Endothelial cell of umbilical vein (primary cell): ENCODE measurements around the gene IPO4. TPM values are rescaled to one million over a fixed set of nuclear protein-coding genes. Genes with fewer than 3 reads are reported as not detected.

Source experiments
- BruUV-seq: library from RNA; stranded (reverse); fragments of 400-500 nt; replicated peaks from 2 replicates; lab custom pipeline; 2021; lab: Mats Ljungman, UMichigan
- CTCF ChIA-PET: fragments of 300-600, 350-600 bp; sonication (Branson Sonifier 250); formaldehyde crosslinking; loops from one replicate; lab custom pipeline; 2021; ENCODE audit warnings: antibody characterized with exemption, inconsistent platforms; lab: Charles Lee
- POLR2A ChIA-PET: fragments of 300-600, 350-600 bp; sonication (Branson Sonifier 250); formaldehyde crosslinking; loops from one replicate; lab custom pipeline; 2021; ENCODE audit warnings: antibody characterized with exemption, inconsistent platforms; lab: Charles Lee
- DNase-seq: peaks from one replicate; pipeline ENCODE4 v3.0.0-alpha.2; 2011; ENCODE audit warnings: low read depth, low spot score
- FAIRE-seq: peaks from 2 replicates; lab custom pipeline; 2011; peaks lifted over from hg19 to GRCh38; lab: Jason Lieb, UNC
- H2AFZ ChIP-seq: 2 replicates; pipeline ENCODE4 v1.6.0; 2012; ENCODE audit warnings: low read depth, low read length, control low read depth, inconsistent platforms
- H3K27ac ChIP-seq: 2 replicates; pipeline ENCODE4 v1.5.1; 2011; ENCODE audit warnings: low read depth, mild to moderate bottlenecking, control low read depth, low read length, moderate library complexity; ENCODE audit not compliant: insufficient read depth
- H3K27me3 ChIP-seq, 2 experiments: 2 replicates each; pipeline versions ENCODE4 v1.6.0 to v1.6.1; 2011; ENCODE audit warnings: low read length in 2 of 2, mixed read lengths in 1 of 2; ENCODE audit not compliant: control insufficient read depth in 2 of 2, insufficient read depth in 2 of 2
- H3K36me3 ChIP-seq, 2 experiments: 2 replicates in 1 of 2; 3 replicates in 1 of 2; pipeline ENCODE4 v1.5.1; 2011; ENCODE audit warnings: low read length in 2 of 2, mild to moderate bottlenecking in 1 of 2, moderate library complexity in 1 of 2; ENCODE audit not compliant: control insufficient read depth in 2 of 2, insufficient read depth in 2 of 2; ENCODE audit errors: extremely low read depth in 1 of 2
- H3K4me1 ChIP-seq: 3 replicates; pipeline ENCODE4 v1.5.1; 2011; ENCODE audit warnings: mild to moderate bottlenecking, low read length; ENCODE audit not compliant: control insufficient read depth, insufficient read depth; ENCODE audit errors: extremely low read depth
- H3K4me2 ChIP-seq: 2 replicates; pipeline ENCODE4 v1.6.1; 2011; ENCODE audit warnings: low read length, control low read depth, mixed read lengths; ENCODE audit not compliant: insufficient read depth
- H3K4me3 ChIP-seq, 3 experiments: fragments of 200-600 bp in 1 of 3; sonication (generic), shearing (Covaris generic) in 1 of 3; replicated peaks in 1 of 3; 2 replicates each; pipeline ENCODE4 v1.5.1; 2011 to 2016; ENCODE audit warnings: control low read depth in 3 of 3, low read length in 3 of 3, mild to moderate bottlenecking in 2 of 3, inconsistent platforms in 1 of 3, low read depth in 1 of 3, moderate library complexity in 1 of 3; ENCODE audit not compliant: insufficient read depth in 1 of 3
- H3K79me2 ChIP-seq: 2 replicates; pipeline ENCODE4 v1.6.0; 2012; ENCODE audit warnings: low read length, inconsistent platforms; ENCODE audit not compliant: control insufficient read depth, insufficient read depth
- H3K9ac ChIP-seq: replicated peaks from 2 replicates; pipeline ENCODE3; 2011; ENCODE audit warnings: low read length, control low read depth; ENCODE audit not compliant: insufficient read depth; ENCODE audit errors: extremely low read depth
- H3K9me1 ChIP-seq: replicated peaks from 3 replicates; pipeline ENCODE4 v1.6.0; 2011; ENCODE audit warnings: mild to moderate bottlenecking, low read length; ENCODE audit not compliant: control insufficient read depth, insufficient read depth; ENCODE audit errors: extremely low read depth
- H3K9me3 ChIP-seq: replicated peaks from 2 replicates; pipeline ENCODE4 v1.5.1; 2012; ENCODE audit warnings: low read length, inconsistent platforms; ENCODE audit not compliant: control insufficient read depth, insufficient read depth
- H4K20me1 ChIP-seq: replicated peaks from 2 replicates; pipeline ENCODE3; 2011; ENCODE audit warnings: mild to moderate bottlenecking, low read length; ENCODE audit not compliant: control insufficient read depth, insufficient read depth; ENCODE audit errors: extremely low read depth
- CTCF ChIP-seq, 2 donors: IDR thresholded peaks; 1 replicate in 1 of 2; 2 replicates in 1 of 2; pipeline ENCODE4 v1.5.1; 2011; ENCODE audit warnings: low read length in 2 of 2, mild to moderate bottlenecking in 2 of 2, moderate library complexity in 2 of 2, control low read depth in 1 of 2, inconsistent platforms in 1 of 2, low read depth in 1 of 2; ENCODE audit not compliant: insufficient read depth in 1 of 2; ENCODE audit errors: extremely low read depth in 1 of 2
- EZH2 ChIP-seq: IDR thresholded peaks from 2 replicates; pipeline ENCODE4 v1.6.1; 2012; ENCODE audit warnings: borderline replicate concordance, low read depth, mild to moderate bottlenecking, moderate library complexity, low read length, inconsistent platforms; ENCODE audit not compliant: severe bottlenecking
- FOS ChIP-seq: IDR thresholded peaks from 2 replicates; pipeline ENCODE4 v1.6.1; 2011; ENCODE audit warnings: mild to moderate bottlenecking, low read length, moderate library complexity, borderline replicate concordance; ENCODE audit not compliant: insufficient read depth
- GATA2 ChIP-seq: IDR thresholded peaks from 2 replicates; pipeline ENCODE4 v1.7.0; 2011; ENCODE audit warnings: low read depth, mild to moderate bottlenecking, moderate library complexity, mixed read lengths, low read length; ENCODE audit not compliant: insufficient read length, insufficient read depth
- JUN ChIP-seq: IDR thresholded peaks from 2 replicates; pipeline ENCODE4 v1.6.1; 2011; ENCODE audit warnings: borderline replicate concordance, low read depth; ENCODE audit not compliant: insufficient read length, insufficient read depth
- MAX ChIP-seq: IDR thresholded peaks from 2 replicates; pipeline ENCODE4 v1.6.1; 2011; ENCODE audit not compliant: insufficient read depth, insufficient read length
- MYC ChIP-seq: IDR thresholded peaks from one replicate; pipeline ENCODE4 v1.6.1; 2011; ENCODE audit warnings: mild to moderate bottlenecking, low read depth, low read length
- POLR2A ChIP-seq: IDR thresholded peaks from 2 replicates; pipeline ENCODE4 v1.6.1; 2012; ENCODE audit warnings: low read depth, mild to moderate bottlenecking, control low read depth, low read length
- POLR2AphosphoS5 ChIP-seq: IDR thresholded peaks from 2 replicates; pipeline ENCODE4 v1.6.1; 2012; ENCODE audit warnings: low read depth, mild to moderate bottlenecking, control low read depth, low read length, moderate library complexity; ENCODE audit not compliant: insufficient read depth
- dilution Hi-C: fragments of 300-500 bp; cut with MboI; formaldehyde crosslinking; loops from one replicate; pipeline ENCODE4 v1.15.0; 2019; ENCODE audit warnings: low sequenced_read_pairs; ENCODE audit not compliant: extremely low pct_ligation_motif_present
- intact Hi-C: fragments of 100-400 bp; cut with micrococcal nuclease; formaldehyde crosslinking; loops from one replicate; pipeline ENCODE4 v1.10.0; 2022
- polyA plus RNA-seq, 4 experiments: library from polyadenylated mRNA; depleted of rRNA in 3 of 4; stranded (reverse) in 3 of 4; unstranded in 1 of 4; fragments of >200 nt; gene quantifications; 2 replicates each; pipeline versions ENCODE4 v1.2.1 to v1.2.3, GENCODE V29; 2011 to 2012; ENCODE audit warnings: missing spikeins in 1 of 4
- total RNA-seq: library from RNA; stranded (reverse); gene quantifications from 2 replicates; pipeline ENCODE4 v1.2.3, GENCODE V29; 2021

Gene IPO4
- total and polyA plus RNA-seq, 2 donors (not counting 3 experiments of a cell fraction or from before 2014, with no cell fraction given), result 24.6 to 66.5 TPM

- dilution Hi-C loops (no loop called here), intact Hi-C loops (no loop called here)
- FAIRE-seq (no peak), DNase-seq (no peak)
- no TSS peak for BruUV-seq
- CTCF ChIA-PET, result interaction anchor here (1.1 kb wide), 1 partner anchor 129 kb away, joined by 3 read pairs; no protein-coding TSS in a partner anchor
- Histone ChIP-seq H4K20me1 (no peaks in the 10 kb centered on the region), H3K27ac (no peak overlapping the region), H3K4me2 (no peak overlapping the region), H3K79me2 (peaks cover 6% of the 10 kb centered on the region), H3K4me1 (peaks cover 6% of the 10 kb centered on the region), H3K9ac (no peak overlapping the region), H3K27me3 (no peaks in the 10 kb centered on the region), H3K9me1 (no peaks in the 10 kb centered on the region), H3K4me3 (no peak overlapping the region), H3K36me3 (peaks cover 0 to 29% of the 10 kb centered on the region in 2 experiments), H3K9me3 (no peaks in the 10 kb centered on the region), H2AFZ (no peak overlapping the region)
- TF ChIP-seq MYC (no peak), MAX (no peak), POLR2A (no peak)
- POLR2A ChIA-PET, result interaction anchor here (0.8 to 1.8 kb wide), 3 partner anchors 9 to 26 kb away, joined by 3 read pairs; partner anchors contain the start of gene TM9SF1
Measured at GRCh38 chr14:24186831-24187538, 1.6 kb downstream of the IPO4 start.

- Histone ChIP-seq H3K27me3 (no peaks in the 10 kb centered on the region), H4K20me1 (no peaks in the 10 kb centered on the region), H3K79me2 (peaks cover 5% of the 10 kb centered on the region), H3K9me3 (no peaks in the 10 kb centered on the region), H3K36me3 (peaks cover 0 to 36% of the 10 kb centered on the region in 2 experiments), H3K9me1 (no peaks in the 10 kb centered on the region), H3K4me3 (no peak overlapping the region), H2AFZ (no peak overlapping the region), H3K4me2 (no peak overlapping the region), H3K27ac (no peak overlapping the region), H3K4me1 (peaks cover 6% of the 10 kb centered on the region), H3K9ac (no peak overlapping the region)
- POLR2A ChIA-PET, result interaction anchor here (1.2 to 1.8 kb wide), 2 partner anchors 25 to 27 kb away, joined by 3 read pairs; partner anchors contain the start of gene IRF9
- CTCF ChIA-PET, result interaction anchor here (0.9 to 1.2 kb wide), 4 partner anchors 8 to 111 kb away, joined by 3 to 4 read pairs (median 3); partner anchors contain the start of gene IRF9
- no peak for FAIRE-seq
- DNase-seq, result no peak
- TF ChIP-seq MAX (no peak), POLR2AphosphoS5 (no peak), GATA2 (no peak), CTCF (IDR thresholded peaks at IDR 0.05; ENCODE audit: extremely low read depth in 1 of 2, insufficient read depth in 1 of 2, low read depth in 1 of 2, low read length in 2 of 2) (no peak), FOS (no peak), POLR2A (no peak), MYC (no peak), JUN (no peak), EZH2 (no peak)
- intact Hi-C loops, result no loop called here
- no TSS peak for BruUV-seq
- dilution Hi-C loops, result no loop called here
Measured at GRCh38 chr14:24185741-24186140, 2.9 kb downstream of the IPO4 start.
